Ovary (tissue), 3 donors: Measurements from ENCODE around the gene JAML.

Experiments
- POLR2A ChIP-seq: fragments of 450-650 bp; IDR thresholded peaks from one replicate; pipeline ENCODE4 v1.6.1; 2017; ENCODE audit warnings: antibody characterized with exemption, mild to moderate bottlenecking, moderate library complexity
- TF ChIP-seq, protein P1 (sequence below), 3 donors: fragments of 450-650 bp in 2 of 3; fragments of 200-600 bp in 1 of 3; IDR thresholded peaks; one replicate each; pipeline versions ENCODE4 v1.5.1 to v1.8.0; 2016 to 2022; ENCODE audit warnings: antibody characterized with exemption in 3 of 3, mild to moderate bottlenecking in 1 of 3
- donor health status: DM: no; HTN: no; CAD: no.

DNA sequence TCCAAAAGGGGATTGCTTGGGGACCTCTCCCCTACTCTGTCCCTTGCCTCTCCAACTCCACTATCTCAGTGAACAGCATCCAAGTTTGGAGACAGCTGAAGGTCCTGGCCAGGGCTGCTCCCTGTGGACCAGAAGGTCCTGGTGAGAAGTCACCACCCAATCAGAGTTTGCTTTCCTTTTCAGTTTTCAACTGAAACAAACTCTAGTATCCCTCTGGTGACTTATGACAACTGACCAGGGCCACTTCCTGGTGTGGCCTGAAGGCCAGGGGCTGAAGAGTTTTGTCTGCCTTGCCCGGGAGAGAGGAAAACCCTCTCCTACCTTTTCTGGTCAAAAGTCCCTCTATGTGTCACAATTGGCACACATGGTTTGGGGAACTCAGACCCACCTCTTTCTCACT, 5.1 kb downstream of the JAML start:
- TF ChIP-seq, protein P1, sequence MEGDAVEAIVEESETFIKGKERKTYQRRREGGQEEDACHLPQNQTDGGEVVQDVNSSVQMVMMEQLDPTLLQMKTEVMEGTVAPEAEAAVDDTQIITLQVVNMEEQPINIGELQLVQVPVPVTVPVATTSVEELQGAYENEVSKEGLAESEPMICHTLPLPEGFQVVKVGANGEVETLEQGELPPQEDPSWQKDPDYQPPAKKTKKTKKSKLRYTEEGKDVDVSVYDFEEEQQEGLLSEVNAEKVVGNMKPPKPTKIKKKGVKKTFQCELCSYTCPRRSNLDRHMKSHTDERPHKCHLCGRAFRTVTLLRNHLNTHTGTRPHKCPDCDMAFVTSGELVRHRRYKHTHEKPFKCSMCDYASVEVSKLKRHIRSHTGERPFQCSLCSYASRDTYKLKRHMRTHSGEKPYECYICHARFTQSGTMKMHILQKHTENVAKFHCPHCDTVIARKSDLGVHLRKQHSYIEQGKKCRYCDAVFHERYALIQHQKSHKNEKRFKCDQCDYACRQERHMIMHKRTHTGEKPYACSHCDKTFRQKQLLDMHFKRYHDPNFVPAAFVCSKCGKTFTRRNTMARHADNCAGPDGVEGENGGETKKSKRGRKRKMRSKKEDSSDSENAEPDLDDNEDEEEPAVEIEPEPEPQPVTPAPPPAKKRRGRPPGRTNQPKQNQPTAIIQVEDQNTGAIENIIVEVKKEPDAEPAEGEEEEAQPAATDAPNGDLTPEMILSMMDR (IDR thresholded peaks at IDR 0.05), result no peak
- no peak for TF ChIP-seq POLR2A
